ENCODE measurements around the gene HEYL.

The HEYL gene

DNA sequence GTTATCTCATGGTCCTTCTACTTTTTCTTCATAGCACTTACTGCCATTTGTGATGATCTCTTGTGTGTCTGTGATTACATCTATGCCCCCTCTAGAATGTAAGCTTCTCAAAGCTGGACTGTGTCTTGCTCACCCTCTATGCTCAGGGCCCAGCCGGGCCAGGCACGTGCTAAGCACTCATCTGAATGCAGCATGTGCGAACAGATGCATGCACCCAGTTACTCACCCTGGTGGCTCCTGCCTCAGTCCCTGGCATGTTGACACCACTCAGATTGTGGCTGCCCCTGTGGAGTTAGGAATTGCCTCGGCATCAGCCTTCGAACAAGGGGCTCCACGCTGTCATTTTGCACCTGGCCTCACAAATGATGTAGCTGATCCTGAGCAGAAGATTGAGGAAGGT, 43.3 kb downstream of the HEYL start:
- Histone ChIP-seq H3K9me3 (replicated peaks; ENCODE audit: insufficient read depth, low read length) (no peaks in the 10 kb centered on the region), H3K4me3 (ENCODE audit: low read length) (no peak overlapping the region), H4K20me1 (ENCODE audit: insufficient read depth, low read length) (no peaks in the 10 kb centered on the region), H3K4me2 (ENCODE audit: low read depth, low read length) (no peak overlapping the region), H3K79me2 (ENCODE audit: low read length) (peaks cover 14% of the 10 kb centered on the region), H3K36me3 (replicated peaks; ENCODE audit: insufficient read depth, low read length) (no peaks in the 10 kb centered on the region), H3K4me1 (ENCODE audit: low read length) (peaks cover 44% of the 10 kb centered on the region), H2AFZ (ENCODE audit: low read length) (no peak overlapping the region), H3F3A (ENCODE audit: insufficient read depth, low read length) (peaks cover 40% of the 10 kb centered on the region), H3K27ac (ENCODE audit: low read length) (peak overlapping the region; percentile 91; the same call in 1 of the 2 replicates), H3K27me3 (replicated peaks; ENCODE audit: insufficient read depth, low read length) (no peaks in the 10 kb centered on the region), H3K9me2 (replicated peaks; ENCODE audit: insufficient read depth, low read length) (no peaks in the 10 kb centered on the region), H3K9ac (ENCODE audit: low read length) (no peak overlapping the region)
- TF ChIP-seq EZH2 (optimal IDR thresholded peaks at IDR 0.05; ENCODE audit: low read depth, low read length) (no peak), EZH2phosphoT487 (IDR thresholded peaks at IDR 0.05; ENCODE audit: low read length) (no peak)
- TF ChIP-seq, protein P1, sequence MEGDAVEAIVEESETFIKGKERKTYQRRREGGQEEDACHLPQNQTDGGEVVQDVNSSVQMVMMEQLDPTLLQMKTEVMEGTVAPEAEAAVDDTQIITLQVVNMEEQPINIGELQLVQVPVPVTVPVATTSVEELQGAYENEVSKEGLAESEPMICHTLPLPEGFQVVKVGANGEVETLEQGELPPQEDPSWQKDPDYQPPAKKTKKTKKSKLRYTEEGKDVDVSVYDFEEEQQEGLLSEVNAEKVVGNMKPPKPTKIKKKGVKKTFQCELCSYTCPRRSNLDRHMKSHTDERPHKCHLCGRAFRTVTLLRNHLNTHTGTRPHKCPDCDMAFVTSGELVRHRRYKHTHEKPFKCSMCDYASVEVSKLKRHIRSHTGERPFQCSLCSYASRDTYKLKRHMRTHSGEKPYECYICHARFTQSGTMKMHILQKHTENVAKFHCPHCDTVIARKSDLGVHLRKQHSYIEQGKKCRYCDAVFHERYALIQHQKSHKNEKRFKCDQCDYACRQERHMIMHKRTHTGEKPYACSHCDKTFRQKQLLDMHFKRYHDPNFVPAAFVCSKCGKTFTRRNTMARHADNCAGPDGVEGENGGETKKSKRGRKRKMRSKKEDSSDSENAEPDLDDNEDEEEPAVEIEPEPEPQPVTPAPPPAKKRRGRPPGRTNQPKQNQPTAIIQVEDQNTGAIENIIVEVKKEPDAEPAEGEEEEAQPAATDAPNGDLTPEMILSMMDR (IDR thresholded peaks at IDR 0.05; ENCODE audit: low read length): no peak
- no peak for DNase-seq

GRCh38 chr1:39593386-39593785, 46.1 kb downstream of the HEYL start:
- no peak overlapping the region for H3K4me3 ChIP-seq (ENCODE audit: low read length)
- H3K27ac ChIP-seq (ENCODE audit: low read length): no peak overlapping the region
- H3K79me2 ChIP-seq (ENCODE audit: low read length): peaks cover 9% of the 10 kb centered on the region
- peaks cover 45% of the 10 kb centered on the region for H3K4me1 ChIP-seq (ENCODE audit: low read length)
- DNase-seq: no peak
- no peaks in the 10 kb centered on the region for H3K9me2 ChIP-seq (replicated peaks; ENCODE audit: insufficient read depth, low read length)
- TF ChIP-seq, protein P1 (IDR thresholded peaks at IDR 0.05; ENCODE audit: low read length): no peak
- TF ChIP-seq EZH2 (optimal IDR thresholded peaks at IDR 0.05; ENCODE audit: low read depth, low read length) (no peak), EZH2phosphoT487 (IDR thresholded peaks at IDR 0.05; ENCODE audit: low read length) (no peak)
- no peaks in the 10 kb centered on the region for H3K9me3 ChIP-seq (replicated peaks; ENCODE audit: insufficient read depth, low read length)
- H3K27me3 ChIP-seq (replicated peaks; ENCODE audit: insufficient read depth, low read length): no peaks in the 10 kb centered on the region
- H3K36me3 ChIP-seq (replicated peaks; ENCODE audit: insufficient read depth, low read length): no peaks in the 10 kb centered on the region
- H2AFZ ChIP-seq (ENCODE audit: low read length): no peak overlapping the region
- no peak overlapping the region for H3K4me2 ChIP-seq (ENCODE audit: low read depth, low read length)
- H3F3A ChIP-seq (ENCODE audit: insufficient read depth, low read length): peaks cover 24% of the 10 kb centered on the region
- no peak overlapping the region for H3K9ac ChIP-seq (ENCODE audit: low read length)
- H4K20me1 ChIP-seq (ENCODE audit: insufficient read depth, low read length): no peaks in the 10 kb centered on the region

DNA sequence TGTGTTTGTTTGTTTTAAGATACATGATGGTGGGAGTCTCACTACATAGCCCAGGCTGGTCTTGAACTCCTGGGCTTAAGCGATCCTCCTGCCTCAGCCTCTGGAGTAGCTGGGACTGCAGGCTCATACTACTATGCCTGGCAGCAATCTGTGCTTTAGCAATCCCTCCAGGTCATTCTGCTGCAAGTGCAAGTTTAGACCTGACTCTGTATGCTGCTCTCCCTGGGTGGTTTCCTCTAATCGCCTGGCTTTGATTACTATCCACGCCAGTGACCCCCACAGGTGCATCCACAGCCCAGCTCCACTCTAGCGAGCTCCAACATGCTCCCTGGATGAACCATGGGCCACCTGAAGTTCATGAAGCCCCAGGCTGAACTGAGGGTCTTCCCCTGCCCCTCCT, 47.4 kb downstream of the HEYL start:
- no peaks in the 10 kb centered on the region for H3K36me3 ChIP-seq (replicated peaks; ENCODE audit: insufficient read depth, low read length)
- no peak for TF ChIP-seq EZH2 (optimal IDR thresholded peaks at IDR 0.05; ENCODE audit: low read depth, low read length)
- DNase-seq: no peak
- no peak overlapping the region for H3K9ac ChIP-seq (ENCODE audit: low read length)
- H3K9me3 ChIP-seq (replicated peaks; ENCODE audit: insufficient read depth, low read length): no peaks in the 10 kb centered on the region
- H3K4me2 ChIP-seq (ENCODE audit: low read depth, low read length): no peak overlapping the region
- no peaks in the 10 kb centered on the region for H4K20me1 ChIP-seq (ENCODE audit: insufficient read depth, low read length)
- H3F3A ChIP-seq (ENCODE audit: insufficient read depth, low read length): peaks cover 11% of the 10 kb centered on the region
- no peak overlapping the region for H3K27ac ChIP-seq (ENCODE audit: low read length)
- H2AFZ ChIP-seq (ENCODE audit: low read length): no peak overlapping the region
- peaks cover 9% of the 10 kb centered on the region for H3K79me2 ChIP-seq (ENCODE audit: low read length)
- H3K4me3 ChIP-seq (ENCODE audit: low read length): no peak overlapping the region
- H3K9me2 ChIP-seq (replicated peaks; ENCODE audit: insufficient read depth, low read length): no peaks in the 10 kb centered on the region
- H3K4me1 ChIP-seq (ENCODE audit: low read length): peaks cover 38% of the 10 kb centered on the region
- no peaks in the 10 kb centered on the region for H3K27me3 ChIP-seq (replicated peaks; ENCODE audit: insufficient read depth, low read length)

- peak; percentile 16 for DNase-seq
- H3K9me3 ChIP-seq (replicated peaks; ENCODE audit: insufficient read depth, low read length): no peaks in the 10 kb centered on the region
- TF ChIP-seq EZH2 (optimal IDR thresholded peaks at IDR 0.05; ENCODE audit: low read depth, low read length) (no peak), EZH2phosphoT487 (IDR thresholded peaks at IDR 0.05; ENCODE audit: low read length) (no peak)
- TF ChIP-seq, protein P1 (IDR thresholded peaks at IDR 0.05; ENCODE audit: low read length): no peak
Measured at GRCh38 chr1:39590546-39590945, 48.9 kb downstream of the HEYL start.

More at GRCh38 chr1:39590546-39590945, 48.9 kb downstream of the HEYL start:
- Histone ChIP-seq H3F3A (ENCODE audit: insufficient read depth, low read length) (no peaks in the 10 kb centered on the region), H3K79me2 (ENCODE audit: low read length) (no peaks in the 10 kb centered on the region), H3K27me3 (replicated peaks; ENCODE audit: insufficient read depth, low read length) (no peaks in the 10 kb centered on the region), H4K20me1 (ENCODE audit: insufficient read depth, low read length) (no peaks in the 10 kb centered on the region), H3K4me1 (ENCODE audit: low read length) (peaks cover 23% of the 10 kb centered on the region), H3K9me2 (replicated peaks; ENCODE audit: insufficient read depth, low read length) (no peaks in the 10 kb centered on the region), H3K27ac (ENCODE audit: low read length) (no peak overlapping the region), H3K36me3 (replicated peaks; ENCODE audit: insufficient read depth, low read length) (no peaks in the 10 kb centered on the region), H3K4me3 (ENCODE audit: low read length) (no peak overlapping the region), H2AFZ (ENCODE audit: low read length) (no peak overlapping the region), H3K9ac (ENCODE audit: low read length) (no peak overlapping the region), H3K4me2 (ENCODE audit: low read depth, low read length) (no peak overlapping the region)

All from MM.1S (cell line).